ENCODE data around the gene TRPT1.

DNA sequence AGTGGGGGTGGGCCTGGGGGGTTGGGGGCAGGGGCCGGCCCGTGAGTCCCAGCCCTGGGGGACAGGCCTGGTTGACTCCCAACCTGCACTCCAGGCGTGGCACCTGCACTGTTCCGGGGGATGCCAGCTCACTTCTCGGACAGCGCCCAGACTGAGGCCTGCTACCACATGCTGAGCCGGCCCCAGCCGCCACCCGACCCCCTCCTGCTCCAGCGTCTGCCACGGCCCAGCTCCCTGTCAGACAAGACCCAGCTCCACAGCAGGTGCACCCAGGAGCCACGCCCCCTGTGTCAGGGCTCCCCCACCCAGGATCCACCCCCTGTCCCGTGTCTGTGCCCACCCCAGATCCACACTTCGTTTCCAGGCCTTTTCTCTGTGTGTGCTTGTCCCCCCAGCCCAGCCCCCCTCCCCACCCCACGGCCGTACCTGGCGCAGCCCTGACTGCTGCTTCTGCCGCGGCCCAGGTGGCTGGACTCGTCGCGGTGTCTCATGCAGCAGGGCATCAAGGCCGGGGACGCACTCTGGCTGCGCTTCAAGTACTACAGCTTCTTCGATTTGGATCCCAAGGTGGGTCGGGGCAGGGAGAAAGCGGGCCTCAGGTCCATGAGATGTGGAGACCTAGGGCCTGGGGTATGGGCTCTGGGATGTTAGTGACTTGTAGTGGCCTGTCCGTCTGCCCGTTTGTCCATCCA is 14.7 kb downstream of the TRPT1 start:
- TF ChIP-seq BACH2 (CRISPR knock-in tag; IDR thresholded peaks at IDR 0.05; ENCODE audit: borderline replicate concordance) (no peak), ZC3H10 (CRISPR knock-in tag; IDR thresholded peaks at IDR 0.05) (no peak), CSDC2 (CRISPR knock-in tag; IDR thresholded peaks at IDR 0.05) (no peak), SNAI2 (CRISPR knock-in tag; IDR thresholded peaks at IDR 0.05) (no peak)
- TF ChIP-seq, protein P1, sequence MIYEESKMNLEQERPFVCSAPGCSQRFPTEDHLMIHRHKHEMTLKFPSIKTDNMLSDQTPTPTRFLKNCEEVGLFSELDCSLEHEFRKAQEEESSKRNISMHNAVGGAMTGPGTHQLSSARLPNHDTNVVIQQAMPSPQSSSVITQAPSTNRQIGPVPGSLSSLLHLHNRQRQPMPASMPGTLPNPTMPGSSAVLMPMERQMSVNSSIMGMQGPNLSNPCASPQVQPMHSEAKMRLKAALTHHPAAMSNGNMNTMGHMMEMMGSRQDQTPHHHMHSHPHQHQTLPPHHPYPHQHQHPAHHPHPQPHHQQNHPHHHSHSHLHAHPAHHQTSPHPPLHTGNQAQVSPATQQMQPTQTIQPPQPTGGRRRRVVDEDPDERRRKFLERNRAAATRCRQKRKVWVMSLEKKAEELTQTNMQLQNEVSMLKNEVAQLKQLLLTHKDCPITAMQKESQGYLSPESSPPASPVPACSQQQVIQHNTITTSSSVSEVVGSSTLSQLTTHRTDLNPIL (CRISPR knock-in tag; IDR thresholded peaks at IDR 0.05; ENCODE audit: low read depth), result no peak
